ENCODE data around the gene LMO1. TPM values are rescaled to one million over a fixed set of nuclear protein-coding genes. Genes with fewer than 3 reads are reported as not detected.

LMO1 gene
- total RNA-seq, 2 experiments from 2014 or later: not detected

- POLR2A ChIA-PET: no interaction called here
- intact Hi-C loops (cut with DNase I, micrococcal nuclease): no loop called here
- no peak for DNase-seq
Observed at GRCh38 chr11:8213376-8213775, 50.3 kb downstream of the LMO1 start.

GRCh38 chr11:8209208-8209807 lies 54.4 kb downstream of the LMO1 start:
- Mint-ChIP-seq H3K36me3 (ENCODE audit: low read depth) (no peaks in the 10 kb centered on the region), H3K27ac (no peak overlapping the region), H3K4me1 (ENCODE audit: low read depth) (peaks cover 7% of the 10 kb centered on the region), H3K9me3 (no peaks in the 10 kb centered on the region), H3K4me3 (no peak overlapping the region), H3K27me3 (peaks cover 64% of the 10 kb centered on the region)
- H3K36me3 ChIP-seq (ENCODE audit: insufficient read depth, low read length): no peaks in the 10 kb centered on the region
- DNase-seq (peak in 2 of 14 experiments; percentile 32 to 41), ATAC-seq (ENCODE audit: poor library complexity) (no peak)
- no peak for TF ChIP-seq CTCF (IDR thresholded peaks at IDR 0.05)
- intact Hi-C loops (cut with DNase I, micrococcal nuclease): no loop called here
- no peak overlapping the region for H3K27ac ChIP-seq (ENCODE audit: low read depth in 1 of 2, low read length in 2 of 2)
- no peaks in the 10 kb centered on the region for H3K9me3 ChIP-seq (ENCODE audit: control insufficient read depth in 1 of 2, insufficient read depth in 1 of 2, low read length in 2 of 2)
- peaks cover 9 to 11% of the 10 kb centered on the region in 2 experiments for H3K27me3 ChIP-seq (ENCODE audit: control insufficient read depth in 1 of 2, insufficient read depth in 2 of 2, low read length in 2 of 2)
- POLR2A ChIA-PET: no interaction called here
- H3K4me1 ChIP-seq (ENCODE audit: insufficient read depth, low read length): peaks cover 3% of the 10 kb centered on the region
- CTCF ChIA-PET: no interaction called here
- no peak overlapping the region for H3K4me3 ChIP-seq (ENCODE audit: low read length)

More at GRCh38 chr11:8213376-8213775, 50.3 kb downstream of the LMO1 start:
- Histone ChIP-seq H3K27me3 (ENCODE audit: control insufficient read depth in 1 of 2, insufficient read depth in 2 of 2, low read length in 2 of 2) (no peaks in the 10 kb centered on the region), H3K4me3 (ENCODE audit: low read length) (no peak overlapping the region), H3K4me1 (ENCODE audit: insufficient read depth, low read length) (no peaks in the 10 kb centered on the region), H3K27ac (ENCODE audit: low read depth in 1 of 2, low read length in 2 of 2) (no peak overlapping the region), H3K36me3 (ENCODE audit: insufficient read depth, low read length) (no peaks in the 10 kb centered on the region), H3K9me3 (ENCODE audit: control insufficient read depth in 1 of 2, insufficient read depth in 1 of 2, low read length in 2 of 2) (no peaks in the 10 kb centered on the region)
- no peaks in the 10 kb centered on the region for H3K36me3 Mint-ChIP-seq (ENCODE audit: low read depth)
- H3K27ac Mint-ChIP-seq: no peak overlapping the region
- no peak for ATAC-seq (ENCODE audit: poor library complexity)
- CTCF ChIA-PET: no interaction called here
- H3K4me3 Mint-ChIP-seq: no peak overlapping the region
- no peaks in the 10 kb centered on the region for H3K4me1 Mint-ChIP-seq (ENCODE audit: low read depth)
- H3K27me3 Mint-ChIP-seq: peaks cover 24% of the 10 kb centered on the region
- no peak for TF ChIP-seq CTCF (IDR thresholded peaks at IDR 0.05)
- no peaks in the 10 kb centered on the region for H3K9me3 Mint-ChIP-seq

GRCh38 chr11:8207080-8208000 lies 56.3 kb downstream of the LMO1 start:
- Histone ChIP-seq H3K9me3 (ENCODE audit: control insufficient read depth in 1 of 2, insufficient read depth in 1 of 2, low read length in 2 of 2) (no peaks in the 10 kb centered on the region), H3K27me3 (ENCODE audit: control insufficient read depth in 1 of 2, insufficient read depth in 2 of 2, low read length in 2 of 2) (peaks cover 11 to 17% of the 10 kb centered on the region in 2 experiments), H3K27ac (ENCODE audit: low read depth in 1 of 2, low read length in 2 of 2) (no peak overlapping the region), H3K4me3 (ENCODE audit: low read length) (no peak overlapping the region), H3K4me1 (ENCODE audit: insufficient read depth, low read length) (peaks cover 5% of the 10 kb centered on the region), H3K36me3 (ENCODE audit: insufficient read depth, low read length) (no peaks in the 10 kb centered on the region)
- ChIA-PET CTCF (no interaction called here), POLR2A (no interaction called here)
- H3K27ac Mint-ChIP-seq: no peak overlapping the region
- DNase-seq: no peak
- TF ChIP-seq CTCF (IDR thresholded peaks at IDR 0.05): no peak
- peaks cover 7% of the 10 kb centered on the region for H3K4me1 Mint-ChIP-seq (ENCODE audit: low read depth)
- H3K4me3 Mint-ChIP-seq: no peak overlapping the region
- peaks cover 65% of the 10 kb centered on the region for H3K27me3 Mint-ChIP-seq
- no peak for ATAC-seq (ENCODE audit: poor library complexity)
- no peaks in the 10 kb centered on the region for H3K9me3 Mint-ChIP-seq
- intact Hi-C loops (cut with DNase I, micrococcal nuclease): no loop called here
- no peaks in the 10 kb centered on the region for H3K36me3 Mint-ChIP-seq (ENCODE audit: low read depth)
